ENCODE results near the gene GPC3.
"Not testable (repeated sequence)": the region's sequence is repeated elsewhere in the genome, so short reads cannot be mapped to it uniquely, and the experiment has no call there.

GPC3 gene

DNA sequence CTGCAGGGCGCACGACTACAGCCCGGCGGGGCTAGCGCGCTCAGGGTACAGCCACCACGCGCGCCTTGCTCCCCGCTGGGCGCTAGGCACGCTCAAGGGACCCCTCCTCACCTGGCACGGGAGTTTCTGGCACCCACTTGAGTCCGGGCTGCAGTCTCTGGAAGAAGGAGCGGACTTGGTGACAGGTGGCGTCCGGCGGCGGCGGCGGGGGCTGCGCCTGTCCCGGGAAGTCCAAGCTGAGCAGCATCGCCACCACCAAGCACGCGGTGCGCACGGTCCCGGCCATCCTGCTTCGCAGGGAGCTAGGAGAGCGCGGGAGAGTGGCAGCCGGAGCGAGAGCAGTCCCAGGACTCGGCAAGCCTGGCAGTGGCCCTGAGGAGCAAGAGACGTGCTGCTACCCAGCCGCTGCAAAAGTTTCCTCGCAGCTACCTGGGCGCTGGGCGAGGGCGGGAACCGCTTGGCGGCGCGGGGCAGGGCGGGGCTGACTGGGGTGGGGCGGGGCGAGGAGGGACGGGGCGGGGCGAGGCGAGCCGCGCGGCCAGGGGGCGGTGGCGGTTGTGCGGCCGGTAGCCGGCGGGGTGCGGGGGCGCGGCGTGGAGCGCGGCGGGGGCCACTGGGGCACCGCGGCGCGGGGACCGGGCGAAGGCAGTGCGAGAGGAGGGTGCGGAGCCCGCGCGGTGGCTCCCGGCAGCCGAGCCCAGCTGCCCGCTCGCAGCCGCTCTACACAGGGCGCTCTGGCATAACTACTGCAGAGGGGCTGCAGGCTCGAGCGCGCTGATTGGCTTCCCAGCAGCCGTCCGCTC lies at the start of gene GPC3:
Gene GPC3, minus strand, starts transcription at position 431 of the 803 bp plus-strand sequence.
- DNase-seq: peak in 1 of 2 donors; percentile 36

DNA sequence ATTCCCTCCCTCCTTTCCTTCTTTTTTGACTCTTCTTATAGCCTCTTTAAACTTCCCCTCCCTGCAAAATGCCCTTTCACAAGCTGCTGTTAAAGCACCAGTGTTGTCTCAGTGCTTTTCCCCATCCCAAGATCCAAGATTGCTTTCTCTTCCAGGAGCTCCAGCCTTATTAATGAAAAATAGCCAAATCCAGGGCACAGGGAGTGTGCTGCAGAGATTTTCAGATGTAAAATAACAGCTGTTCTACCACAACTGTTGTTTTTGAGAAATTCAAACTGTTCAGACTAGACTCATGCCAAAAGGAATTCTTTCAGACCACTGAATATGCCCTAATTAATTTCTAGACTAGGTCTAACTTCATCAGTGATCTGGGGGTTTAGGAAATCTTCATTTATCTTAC lies 47.0 kb upstream of the GPC3 start:
- DNase-seq: no peak

DNA sequence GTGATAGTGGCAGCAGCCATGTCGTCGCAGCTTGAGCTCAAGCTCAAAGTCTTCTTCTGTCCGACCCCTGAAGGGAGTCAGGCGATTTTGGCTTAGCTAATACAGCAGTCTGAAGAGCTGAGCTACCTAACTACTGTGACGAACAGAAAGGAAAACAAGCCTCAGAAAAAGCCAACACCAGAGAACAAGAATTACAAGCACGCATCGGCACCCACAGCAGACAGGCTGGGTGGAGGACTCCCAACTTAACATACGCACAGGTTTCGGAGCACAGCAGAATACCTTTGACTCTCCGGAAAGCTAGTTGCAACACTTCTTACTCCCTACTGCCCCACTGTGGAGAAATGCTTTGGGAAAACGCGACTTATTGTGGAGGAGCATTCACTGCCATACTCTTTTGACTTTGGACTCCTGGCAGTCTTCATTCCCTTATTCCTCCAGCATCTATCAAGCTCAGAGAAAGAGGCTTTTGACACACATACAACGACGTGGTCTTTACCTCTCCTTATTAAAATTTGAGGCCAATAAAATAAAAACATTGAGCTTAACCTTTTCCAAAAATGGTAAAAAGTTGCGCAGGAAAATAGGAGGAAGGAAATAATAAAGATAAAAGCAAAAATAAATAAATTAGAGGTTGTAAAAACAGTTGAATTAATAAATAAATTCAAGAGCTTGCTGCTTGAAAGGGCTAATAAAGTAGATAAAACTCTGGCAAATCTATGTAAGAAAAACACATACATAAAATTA lies 41.3 kb upstream of the GPC3 start:
- peak; percentile 4 to 18 for DNase-seq

DNA sequence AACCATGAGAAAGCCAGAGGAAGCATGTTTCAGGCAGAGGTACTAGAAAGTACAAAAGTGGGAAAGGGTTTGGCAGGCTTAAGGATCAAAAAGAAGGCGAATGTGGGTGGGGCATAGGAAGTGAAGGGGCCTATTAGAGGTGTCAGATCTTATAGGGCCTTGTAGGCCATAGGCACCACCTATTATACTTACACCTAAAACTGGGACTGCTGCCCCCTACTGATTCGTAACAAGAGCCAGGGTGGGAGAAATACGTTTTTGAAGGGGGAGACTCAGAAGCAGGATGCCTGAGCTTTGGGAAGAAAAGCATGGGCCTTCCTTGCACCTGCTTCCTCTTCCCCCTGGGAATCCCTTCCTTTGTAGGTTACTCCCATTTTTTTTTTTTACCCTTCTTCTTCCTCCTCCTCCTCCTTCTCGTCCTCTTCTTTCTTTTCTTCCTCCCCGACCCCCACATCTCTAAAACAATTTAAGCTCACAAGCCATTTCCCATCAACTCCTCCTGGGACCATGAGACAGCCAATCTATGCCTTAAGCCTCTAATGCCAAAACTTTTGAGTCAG lies 40.7 kb upstream of the GPC3 start:
- DNase-seq: no peak

DNA sequence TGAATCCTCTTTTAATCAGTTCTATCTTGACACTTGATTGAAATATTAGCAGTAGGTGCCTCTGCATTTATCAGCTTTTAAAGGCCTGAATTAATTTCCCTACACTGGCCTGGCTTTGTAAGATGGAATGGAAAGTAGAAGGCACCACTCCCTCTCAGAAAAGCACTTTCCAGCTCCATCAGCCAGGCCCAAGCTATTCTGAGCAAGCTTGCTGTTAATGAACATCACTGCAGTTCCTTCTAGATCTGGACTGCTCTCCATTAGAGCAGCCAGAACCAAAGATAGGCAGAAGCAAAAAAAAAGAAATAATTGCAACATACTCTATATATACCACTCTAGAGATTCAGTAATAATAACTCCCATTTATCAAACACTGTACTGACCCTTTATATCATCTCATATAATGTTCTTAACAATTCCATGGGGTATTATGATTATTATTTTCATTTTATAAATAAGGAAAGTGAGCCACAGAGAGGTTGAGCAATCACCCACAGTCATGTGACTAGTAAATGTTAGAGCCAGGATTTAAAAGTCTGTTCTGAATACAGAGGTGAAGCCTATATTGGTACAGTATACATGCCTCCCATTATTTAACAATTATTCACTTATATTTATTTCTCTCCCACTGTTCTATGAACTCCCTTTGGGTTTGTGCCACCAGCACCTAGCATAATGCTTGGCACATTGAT lies 39.4 kb upstream of the GPC3 start:
- no peak for DNase-seq

DNA sequence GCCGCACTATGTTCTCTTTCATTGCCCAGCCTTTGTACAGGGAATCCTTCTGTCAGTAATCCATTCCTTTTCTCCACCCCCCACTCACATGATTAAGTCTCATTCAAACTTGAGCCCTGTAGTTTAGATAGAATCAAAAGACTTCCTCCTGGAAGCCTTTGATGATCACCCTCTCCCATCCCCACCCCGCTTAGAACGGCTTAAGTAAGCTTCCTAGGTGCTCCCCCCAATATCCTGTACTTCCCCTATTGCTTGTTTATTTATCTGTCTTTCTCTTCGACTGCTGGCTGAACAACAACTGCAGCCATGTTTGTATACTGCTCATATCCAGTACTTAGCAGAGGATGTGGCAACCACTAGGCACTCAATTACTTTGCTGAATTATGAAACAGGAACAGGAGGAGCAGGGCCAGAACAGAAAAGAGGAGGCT lies 38.5 kb upstream of the GPC3 start:
- DNase-seq: no peak

DNA sequence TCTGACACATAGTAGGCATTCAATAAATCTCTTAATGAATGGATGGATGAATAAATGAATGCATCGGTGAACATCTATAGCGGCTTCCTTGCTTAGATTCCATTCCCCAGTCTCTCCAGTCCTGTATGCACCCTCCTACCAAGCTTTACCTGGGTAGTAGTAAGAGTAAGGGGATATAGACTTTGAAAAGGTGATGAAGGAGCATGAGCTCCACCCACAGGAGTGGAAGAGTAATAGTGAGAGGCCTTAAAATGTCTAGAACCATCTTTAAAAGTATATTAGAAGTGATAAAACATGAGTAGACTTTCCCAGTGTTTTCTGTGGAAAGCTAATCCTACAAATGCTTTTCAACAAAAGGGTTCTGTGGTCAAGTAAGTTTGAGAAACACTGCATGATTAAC lies 35.5 kb upstream of the GPC3 start:
- DNase-seq: no peak

DNA sequence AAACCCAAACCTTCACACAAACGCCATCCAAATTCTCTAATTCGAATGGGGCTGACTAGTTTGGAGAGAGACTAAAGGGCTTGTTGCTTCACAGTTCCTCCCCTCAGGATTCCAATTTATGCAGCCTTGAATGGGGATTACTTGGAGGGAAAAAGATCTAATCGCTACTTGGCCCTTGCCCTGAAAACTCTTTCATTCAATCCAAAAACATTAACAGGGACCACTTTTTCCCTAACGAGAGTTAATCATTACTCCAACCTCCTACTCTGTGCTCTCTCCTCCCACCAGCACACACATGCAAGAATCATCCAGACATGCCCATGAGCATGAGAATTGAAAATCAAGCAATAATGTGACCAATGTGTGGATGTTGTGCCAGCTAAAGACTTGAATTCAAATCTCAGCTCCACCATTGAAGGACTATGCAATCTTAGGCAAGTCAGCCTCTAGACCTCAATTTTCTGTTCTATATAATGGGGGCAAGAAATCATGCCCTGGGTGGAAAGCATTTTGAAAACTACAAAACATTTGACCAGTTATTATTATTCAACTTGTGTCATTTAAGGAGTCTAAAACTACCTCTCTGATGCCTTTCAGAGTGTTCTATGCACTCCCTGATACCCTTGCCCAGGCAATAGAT lies 34.3 kb upstream of the GPC3 start:
- no peak for DNase-seq

DNA sequence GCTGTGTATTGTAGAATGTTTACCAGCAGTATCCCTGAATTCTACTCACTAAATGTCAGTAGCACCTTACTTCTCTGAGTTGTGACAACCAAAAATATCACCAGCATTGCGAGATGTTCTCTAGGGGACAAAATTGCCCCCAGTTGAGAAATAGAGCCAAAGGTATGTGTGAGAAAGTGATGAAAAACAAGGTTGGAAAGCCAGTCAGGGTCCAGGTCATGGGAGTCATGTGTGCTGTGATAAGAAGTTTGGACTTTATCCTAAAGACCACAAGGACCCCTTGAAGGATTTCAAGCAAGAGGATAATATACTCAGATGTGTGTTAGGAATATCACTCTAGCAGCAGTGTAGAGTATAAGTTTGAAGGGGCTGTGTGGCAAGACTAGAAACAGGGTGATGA lies 30.9 kb upstream of the GPC3 start:
- DNase-seq: not testable (repeated sequence)

DNA sequence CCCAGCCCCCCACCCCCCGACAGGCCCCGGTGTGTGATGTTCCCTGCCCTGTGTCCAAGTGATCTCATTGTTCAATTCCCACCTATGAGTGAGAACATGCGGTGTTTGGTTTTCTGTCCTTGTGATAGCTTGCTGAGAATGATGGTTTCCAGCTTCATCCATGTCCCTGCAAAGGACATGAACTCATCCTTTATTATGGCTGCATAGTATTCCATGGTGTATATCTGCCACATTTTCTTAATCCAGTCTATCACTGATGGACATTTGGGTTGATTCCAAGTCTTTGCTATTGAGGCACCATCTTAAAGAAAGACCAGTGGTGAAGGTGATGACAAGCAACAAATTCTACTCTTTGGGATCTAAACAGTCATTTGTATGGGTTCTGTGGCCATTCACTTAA lies 30.1 kb upstream of the GPC3 start:
- DNase-seq: not testable (repeated sequence)

DNA sequence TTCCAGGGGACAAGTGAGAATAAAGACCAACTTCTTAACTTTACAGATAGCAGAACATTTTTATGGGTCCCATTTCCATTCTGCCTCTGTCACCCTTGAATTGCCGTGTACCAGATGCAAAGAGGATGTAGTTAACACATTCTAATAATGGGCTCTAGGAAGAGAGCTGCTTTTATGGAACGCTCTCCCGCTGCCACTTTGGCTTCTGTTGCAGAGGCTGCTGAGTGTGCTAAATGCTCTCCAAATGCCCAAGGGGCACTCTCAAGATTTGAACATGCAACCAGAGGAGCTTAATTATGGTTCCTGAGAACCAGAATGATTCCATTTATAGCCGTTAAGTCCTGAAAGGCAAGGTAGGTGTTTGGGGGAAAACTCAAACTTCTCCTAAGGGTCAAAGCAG lies 28.1 kb upstream of the GPC3 start:
- no peak for DNase-seq

DNA sequence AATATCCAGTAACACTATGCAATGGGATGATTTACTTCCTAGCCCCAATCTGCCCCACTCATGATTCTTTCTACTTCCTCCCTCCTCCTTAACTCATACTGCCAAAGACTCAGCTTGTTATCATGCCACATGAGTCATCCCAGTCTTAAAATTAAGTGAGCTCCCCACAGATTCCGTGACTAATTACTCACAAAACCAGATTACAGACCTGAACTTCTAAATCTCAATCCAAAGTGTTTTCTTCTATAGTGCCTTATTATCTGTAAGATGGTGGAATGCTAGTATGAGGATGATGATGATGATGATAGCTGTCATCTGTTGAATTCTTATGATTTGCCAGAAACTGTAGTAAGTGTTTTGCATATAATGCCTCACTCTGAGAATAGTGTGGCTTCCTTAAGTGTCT lies 27.7 kb upstream of the GPC3 start:
- no peak for DNase-seq

DNA sequence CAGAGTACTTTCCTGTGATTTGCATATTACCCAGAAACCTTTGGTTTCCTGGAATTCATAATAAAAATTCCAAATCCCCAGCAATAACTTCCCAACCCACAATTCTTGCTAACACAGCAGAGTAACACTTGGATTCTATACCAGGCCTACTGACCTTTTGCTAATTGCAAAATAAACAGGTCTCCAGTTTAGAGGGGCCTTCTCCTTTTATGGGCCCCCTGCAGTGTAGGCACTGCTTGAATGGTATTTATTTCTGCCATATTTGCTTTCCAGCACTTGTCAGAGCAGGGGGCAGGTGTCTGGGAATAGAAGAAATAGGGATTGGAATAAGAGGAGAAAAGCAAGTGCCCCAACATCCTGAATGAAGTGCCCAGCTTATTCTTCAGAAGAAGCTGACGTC lies 25.3 kb upstream of the GPC3 start:
- DNase-seq: no peak

DNA sequence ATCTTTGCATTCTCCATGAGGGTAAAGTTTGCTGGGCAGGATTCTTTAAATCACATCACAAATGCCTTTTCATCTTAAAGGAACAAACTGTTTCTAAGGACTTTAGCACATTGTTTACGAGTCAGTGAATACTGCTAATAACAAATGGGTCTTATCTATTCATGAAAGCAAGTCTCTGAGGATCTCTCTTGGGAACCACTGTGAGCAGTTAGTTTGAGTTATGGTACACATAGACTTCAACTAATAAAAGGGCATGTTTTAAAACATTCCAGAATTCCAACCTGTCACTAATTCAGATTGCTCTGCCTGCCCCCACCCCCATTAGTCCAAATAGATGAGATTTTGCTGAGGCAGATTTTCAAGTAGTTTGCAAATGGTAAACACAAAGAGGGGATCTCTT lies 22.3 kb upstream of the GPC3 start:
- no peak for DNase-seq

DNA sequence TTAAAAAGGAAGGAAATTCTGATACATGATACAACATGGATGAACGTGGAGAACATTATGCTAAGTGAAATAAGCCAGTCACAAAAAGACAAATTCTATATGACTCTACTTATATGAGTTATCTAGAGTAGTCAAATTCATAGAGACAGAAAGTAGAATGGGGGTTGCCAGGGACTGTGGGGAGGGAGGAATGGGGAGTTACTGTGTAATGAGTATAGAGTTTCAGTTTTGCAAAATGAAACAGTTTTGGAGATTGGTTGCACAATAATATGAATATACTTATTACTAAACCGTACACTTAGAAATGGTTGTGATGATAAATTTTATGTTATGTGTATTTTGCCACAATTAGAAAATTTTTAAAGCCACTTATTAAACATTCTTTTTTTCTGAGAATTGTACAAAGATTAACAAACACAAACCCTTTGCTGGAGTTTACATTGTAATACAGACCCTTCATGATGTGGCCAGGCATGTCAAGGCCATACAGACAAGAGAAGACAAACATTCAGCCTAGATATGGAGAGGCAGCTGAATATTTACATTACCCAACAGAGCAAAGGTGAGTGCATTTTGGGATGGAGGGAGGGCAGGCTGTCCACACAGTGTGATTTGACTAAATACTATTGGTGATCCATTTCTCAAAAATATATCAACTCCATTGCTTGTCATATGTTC lies 21.2 kb upstream of the GPC3 start:
- DNase-seq: no peak

DNA sequence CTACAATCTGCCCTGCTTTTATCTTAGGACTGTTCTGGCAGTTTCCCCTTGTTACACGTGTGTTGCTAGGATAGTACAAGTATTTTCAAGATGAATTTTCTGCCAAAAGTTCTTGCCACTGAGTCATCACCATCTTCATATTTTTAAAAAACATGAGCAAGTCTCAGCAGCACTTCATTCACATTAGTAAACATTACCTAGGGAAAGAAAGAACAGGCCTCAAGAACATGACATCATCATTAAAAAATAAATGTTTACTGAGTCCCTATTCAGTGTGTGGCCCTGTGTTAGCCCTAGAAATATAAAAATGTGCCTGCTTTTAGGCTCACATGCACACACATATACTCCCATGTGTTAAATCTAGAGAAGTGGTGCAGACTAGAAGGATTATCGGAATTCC lies 18.7 kb upstream of the GPC3 start:
- DNase-seq: no peak

DNA sequence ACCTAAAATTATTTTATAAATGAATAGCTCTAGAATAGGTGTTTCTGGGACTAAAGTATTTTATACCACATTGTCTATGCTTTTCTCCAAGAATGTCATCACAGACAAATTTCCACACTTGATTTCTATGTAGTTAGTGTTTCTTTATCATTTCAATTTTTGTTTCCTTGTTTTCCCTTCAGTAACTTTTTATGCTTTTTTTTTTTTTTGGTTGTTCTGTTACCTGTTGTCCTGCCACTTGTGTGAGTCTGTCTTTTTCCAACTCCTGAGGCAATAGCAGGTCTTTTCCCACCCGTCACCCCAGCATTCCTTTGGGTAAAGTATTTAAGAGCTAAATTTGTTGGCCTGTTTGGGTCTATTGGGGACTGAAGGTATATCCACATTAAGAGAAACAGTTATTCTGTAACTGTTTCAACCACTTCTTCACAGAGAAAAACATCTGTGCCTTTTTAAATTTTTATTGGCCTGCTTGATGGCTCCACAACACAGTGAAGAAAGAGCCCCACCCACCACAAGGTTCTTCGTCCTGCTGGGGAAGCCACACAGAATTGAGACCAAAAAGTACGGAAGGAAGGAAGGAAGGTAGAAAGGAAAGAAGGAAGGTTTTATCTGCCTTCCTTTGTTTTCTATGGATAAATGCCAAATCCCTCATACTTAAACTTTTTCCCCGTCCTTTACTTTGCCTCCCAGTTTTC lies 17.7 kb upstream of the GPC3 start:
- no peak for DNase-seq

DNA sequence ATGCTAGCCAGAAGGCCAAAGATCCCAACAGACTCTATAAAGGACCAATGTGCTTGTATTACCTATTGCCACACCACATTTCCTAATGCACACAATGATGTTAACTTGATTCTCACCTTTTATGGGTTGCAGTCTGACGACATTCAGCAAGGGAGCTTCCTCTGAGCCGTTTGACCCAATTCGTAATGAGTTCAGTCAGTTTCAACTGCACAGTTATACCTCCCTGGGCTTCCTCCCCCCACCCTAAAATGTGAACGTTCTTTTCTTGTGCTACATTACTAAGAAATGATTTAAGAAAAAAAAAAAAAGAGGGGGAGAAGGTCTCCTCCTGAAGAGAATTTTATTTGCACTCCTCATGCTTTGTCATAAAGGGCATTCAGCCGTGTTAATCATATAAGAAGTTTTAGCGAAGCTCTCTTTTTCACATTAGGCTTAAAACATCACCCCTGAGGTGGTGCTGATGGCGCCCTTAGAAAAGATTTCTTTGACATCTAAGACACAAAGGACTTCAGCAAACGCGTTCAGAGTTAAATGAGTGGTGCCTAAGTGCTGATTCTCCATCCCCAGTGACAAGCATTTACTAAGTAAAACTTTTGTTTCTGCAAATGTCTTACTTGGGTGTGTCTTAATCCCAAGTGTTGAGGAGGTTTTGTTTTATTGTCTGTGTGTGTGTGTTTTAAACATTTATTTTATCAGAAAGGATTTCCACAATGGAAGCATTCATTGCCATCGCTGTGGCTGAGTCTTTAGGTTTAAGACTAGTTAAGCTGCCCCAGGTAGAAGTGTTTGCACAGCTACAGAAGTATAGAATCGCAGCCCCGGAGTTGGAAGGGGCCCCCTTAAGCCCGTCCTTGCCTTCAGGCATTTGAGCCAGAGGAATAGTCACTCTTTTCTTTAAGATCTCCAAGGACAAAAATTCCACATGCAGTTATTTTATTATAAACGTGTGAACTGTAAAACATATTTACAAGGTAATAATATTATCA lies 15.2 kb upstream of the GPC3 start:
- no peak for DNase-seq

DNA sequence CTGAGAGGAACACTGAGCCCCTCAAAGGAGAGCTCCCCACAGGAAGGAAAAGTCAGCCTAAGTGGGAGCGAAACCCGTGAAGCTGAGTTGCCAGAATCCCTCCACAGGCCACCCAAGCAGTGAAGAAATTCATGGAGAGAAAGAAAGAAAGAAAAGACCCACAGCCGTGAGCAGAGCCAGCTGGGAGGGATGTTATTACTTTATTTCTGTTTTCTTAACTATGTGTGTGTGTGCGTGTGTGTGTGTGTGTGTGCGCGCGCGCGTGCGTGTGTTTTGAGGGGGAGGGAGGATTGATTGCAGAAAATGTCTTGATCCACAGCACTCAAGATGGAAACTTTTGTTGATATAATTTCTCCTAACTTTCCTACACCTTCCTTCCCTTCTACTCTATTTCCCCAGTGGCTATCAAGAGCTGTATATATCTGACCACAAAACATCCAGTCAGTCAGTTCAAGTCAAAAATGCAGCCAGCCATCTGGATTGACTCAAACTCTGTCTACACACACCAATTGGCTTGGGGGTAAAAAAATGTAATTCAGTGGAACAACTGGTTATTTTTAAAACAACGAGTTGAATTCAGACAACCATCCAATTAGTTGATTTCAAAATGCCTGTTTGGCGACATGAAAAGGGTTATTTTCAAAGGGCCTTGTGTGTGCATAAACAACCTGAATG lies 13.8 kb upstream of the GPC3 start:
- DNase-seq: no peak

DNA sequence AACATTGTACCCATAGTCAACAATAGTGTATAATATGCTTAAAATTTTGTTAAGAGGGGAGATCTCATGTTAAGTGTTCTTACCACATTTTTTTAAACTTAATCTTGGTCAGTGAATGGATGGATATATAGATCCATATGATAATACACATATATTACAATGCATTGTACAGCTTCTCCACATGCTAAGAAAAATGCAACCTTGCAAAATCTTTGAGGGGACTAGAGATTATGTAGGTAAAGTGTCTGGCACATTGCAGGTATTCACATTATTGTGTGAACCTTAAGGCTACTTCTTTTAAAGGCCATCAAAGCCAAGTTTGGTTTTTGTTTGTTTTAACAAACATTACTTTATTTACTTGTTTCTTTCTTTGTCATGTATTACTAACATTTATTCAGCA lies 10.4 kb upstream of the GPC3 start:
- no peak for DNase-seq
